ENCODE results near the gene USP34.
"Not testable (repeated sequence)": the region's sequence is repeated elsewhere in the genome, so short reads cannot be mapped to it uniquely, and the experiment has no call there.

The USP34 gene

GRCh38 chr2:61463769-61464475, 7.0 kb downstream of the USP34 start:
- DNase-seq, result no peak

- no peak for DNase-seq
Measured at GRCh38 chr2:61461404-61461803, 9.5 kb downstream of the USP34 start.

DNA sequence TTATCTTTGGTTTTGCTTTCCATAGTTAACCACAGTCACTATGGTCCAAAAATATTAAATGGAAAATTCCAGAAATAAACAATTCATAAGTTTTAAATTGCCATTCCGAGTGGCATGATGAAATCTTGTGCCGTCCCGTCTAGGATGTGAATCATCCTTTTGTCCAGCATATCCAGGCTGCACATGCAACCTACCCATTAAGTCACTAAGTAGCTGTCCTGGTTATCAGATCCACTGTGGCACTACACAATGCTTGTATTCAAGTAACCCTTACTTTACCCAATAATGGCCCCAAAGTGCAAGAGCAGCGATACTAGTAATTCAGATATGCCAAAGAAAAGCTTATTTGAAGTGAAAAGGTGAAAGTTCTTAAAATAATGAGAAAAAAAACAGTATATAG, 10.7 kb downstream of the USP34 start:
- DNase-seq, result no peak

DNA sequence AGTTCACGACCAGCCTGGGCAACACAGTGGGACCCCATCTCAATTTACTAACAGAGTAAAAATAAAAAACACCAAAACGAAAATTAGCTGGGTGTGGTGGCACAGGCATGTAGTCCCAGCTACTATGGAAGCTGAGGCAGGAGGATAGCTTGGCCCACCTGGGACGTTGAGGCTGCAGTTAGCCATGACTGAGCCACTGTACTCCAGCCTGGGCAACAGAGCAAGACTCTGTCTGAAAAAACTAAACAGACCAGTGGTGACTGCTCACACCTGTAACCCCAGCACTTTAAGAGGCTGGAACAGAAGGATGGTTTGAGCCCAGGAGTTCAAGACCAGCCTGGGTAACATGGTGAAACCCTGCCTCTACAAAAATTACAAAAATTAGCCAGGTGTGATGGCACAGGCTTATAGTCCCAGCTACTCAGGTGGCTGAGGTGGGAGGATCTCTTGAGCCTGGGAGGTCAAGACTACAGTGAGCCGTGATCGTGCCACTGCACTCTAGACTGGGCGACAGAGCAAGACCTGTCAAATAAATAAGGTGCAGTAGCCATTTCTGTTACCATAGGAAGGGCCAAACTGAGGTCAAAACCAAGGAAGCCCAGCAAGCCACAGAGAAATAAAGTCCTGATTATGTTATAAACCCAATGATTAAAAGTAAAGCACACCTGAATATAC, 14.0 kb downstream of the USP34 start:
- DNase-seq, result no peak

- no peak for DNase-seq
Measured at GRCh38 chr2:61456070-61456745, 14.7 kb downstream of the USP34 start.

DNA sequence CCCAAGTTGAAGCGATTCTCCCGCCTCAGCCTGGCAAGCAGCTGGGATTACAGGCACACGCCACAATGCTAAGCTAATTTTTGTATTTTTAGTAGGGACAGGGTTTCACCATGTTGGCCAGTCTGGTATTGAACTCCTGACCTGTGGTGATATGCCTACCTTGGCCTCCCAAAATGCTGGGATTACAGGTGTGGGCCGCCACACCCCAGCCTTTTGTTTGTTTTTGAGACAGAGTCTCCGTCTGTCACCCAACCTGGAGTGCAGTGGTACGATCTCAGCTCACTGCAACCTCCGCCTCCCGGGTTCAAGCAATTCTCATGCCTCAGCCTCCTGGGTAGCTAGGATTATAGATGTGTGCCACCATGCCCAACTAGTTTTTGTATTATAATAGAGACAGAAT, 15.9 kb downstream of the USP34 start:
- DNase-seq, result not testable (repeated sequence)

DNA sequence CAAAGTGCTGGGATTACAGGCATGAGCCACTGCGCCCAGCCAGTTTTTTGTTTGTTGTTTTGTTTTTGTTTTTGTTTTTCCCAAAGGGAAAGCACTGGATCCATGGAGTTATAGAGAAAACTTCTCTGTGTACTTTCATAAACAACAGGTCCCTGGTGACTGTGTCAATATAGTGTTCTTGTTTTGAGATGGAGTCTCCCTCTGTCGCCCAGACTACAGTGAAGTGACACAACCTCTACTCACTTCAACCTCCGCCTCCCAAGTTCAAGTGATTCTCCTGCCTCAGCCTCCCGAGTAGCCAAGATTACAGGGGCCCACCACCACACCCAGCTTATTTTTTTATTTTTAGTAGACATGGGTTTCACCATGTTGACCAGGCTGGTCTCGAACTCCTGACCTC, 16.5 kb downstream of the USP34 start:
- DNase-seq, result no peak

DNA sequence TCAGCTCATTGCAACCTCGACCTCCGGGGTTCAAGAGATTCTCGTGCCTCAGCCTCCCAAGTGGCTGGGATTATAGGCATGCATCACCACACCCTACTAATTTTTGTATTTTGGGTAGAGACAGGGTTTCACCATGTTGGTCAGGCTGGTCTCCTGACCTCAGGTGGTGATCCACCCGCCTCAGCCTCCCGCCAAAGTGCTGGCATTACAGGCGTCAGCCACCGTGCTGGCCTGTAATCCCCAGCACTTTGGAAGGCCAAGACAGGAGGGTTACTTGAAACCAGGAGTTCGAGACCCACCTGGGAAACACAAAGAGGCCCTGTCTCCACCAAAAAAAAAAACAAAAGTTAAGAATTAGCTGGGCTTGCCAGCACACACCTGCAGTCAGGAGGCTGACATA, 18.5 kb downstream of the USP34 start:
- DNase-seq, result no peak

GRCh38 chr2:61451178-61451577, 19.7 kb downstream of the USP34 start:
- no peak for DNase-seq

DNA sequence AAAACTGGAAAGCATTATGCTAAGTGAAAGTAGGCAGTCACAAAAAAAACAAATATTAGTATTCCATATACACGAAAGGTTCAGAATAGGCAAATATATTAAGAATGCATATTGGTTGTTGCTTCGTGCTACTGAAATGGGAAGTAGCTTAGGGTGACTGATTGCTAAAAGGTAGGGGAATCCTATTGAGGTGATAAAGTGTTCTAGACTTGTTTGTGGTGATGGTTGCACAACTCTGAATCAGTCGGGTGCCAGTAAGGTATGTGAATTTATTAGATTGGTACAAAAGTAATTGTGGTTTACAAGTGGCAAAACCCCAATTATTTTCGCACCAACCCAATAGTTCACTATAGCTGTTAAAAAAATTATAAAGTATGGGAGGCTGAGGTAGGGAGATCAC, 20.7 kb downstream of the USP34 start:
- no peak for DNase-seq

GRCh38 chr2:61448229-61448628, 22.7 kb downstream of the USP34 start:
- no peak for DNase-seq

GRCh38 chr2:61446971-61447370, 23.9 kb downstream of the USP34 start:
- DNase-seq, result not testable (repeated sequence)

DNA sequence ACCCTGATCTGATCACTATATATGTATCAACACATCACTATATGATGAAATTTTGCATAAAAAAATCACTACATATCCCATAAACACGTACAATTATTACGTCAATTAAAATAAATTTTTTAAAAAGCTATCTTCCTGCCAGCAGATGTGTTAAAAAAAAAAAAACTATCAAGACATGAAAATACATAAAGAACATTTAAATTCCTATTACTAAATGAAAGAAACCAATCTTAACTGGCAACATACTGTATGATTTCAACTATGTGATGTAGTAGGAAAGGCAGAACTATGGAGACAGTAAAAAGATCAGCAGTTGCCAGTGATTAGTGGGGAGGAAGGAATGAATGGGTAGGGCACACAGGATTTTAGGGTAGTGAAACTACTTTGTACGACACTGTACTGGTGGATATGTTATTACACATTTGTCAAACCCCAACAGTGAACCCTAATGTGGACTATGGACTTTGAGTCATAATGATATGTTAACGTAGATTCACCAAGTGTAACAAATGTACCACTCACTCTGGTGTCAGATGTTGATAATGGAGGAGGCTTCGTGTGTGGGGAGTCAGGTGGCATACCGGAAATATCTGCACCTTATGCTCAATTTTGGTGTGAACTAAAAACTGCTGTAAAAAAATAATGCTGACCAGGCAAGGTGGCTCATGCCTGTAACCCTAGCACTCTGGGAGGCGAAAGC, 27.4 kb downstream of the USP34 start:
- DNase-seq, result no peak

DNA sequence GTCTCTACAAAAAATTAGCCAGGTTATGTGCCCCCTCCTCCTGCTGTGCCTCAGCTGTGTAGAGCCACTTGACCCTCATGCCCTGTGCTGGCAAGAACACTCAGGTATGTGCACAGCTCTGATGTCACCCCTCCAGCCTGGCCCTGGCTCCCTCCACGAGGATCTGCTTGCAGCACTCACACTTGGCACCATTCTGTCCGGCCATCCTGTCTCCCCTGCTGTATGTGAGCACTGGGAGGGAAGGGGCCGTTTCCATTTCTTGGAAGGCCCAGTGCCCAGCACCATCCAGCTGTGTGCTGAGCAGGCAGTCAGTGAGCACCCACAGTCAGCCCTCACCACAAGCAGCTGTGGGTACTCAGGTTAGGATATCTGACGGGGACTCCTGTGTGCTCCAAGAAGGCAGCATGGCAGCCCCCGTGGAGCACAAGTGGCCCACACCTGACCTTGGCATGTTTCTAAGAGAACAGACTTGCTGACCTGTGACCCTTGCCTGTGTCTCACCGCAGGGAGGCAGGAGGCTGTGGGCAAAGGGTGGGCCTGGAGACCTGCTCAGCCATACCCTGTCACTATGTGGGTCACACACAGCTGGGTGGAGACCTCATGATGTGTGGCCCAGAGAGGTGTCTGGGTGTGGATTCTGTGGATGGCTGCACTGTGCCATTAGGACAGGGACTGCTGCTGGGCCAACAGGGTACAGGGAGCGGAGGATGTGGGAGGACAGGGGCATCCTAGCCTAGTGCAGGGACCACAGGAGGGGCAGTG, 31.5 kb downstream of the USP34 start:
- no peak for DNase-seq

GRCh38 chr2:61438670-61439069, 32.2 kb downstream of the USP34 start:
- DNase-seq, result no peak

- no peak for DNase-seq
Measured at GRCh38 chr2:61437170-61437569, 33.7 kb downstream of the USP34 start.

GRCh38 chr2:61436092-61436491, 34.8 kb downstream of the USP34 start:
- DNase-seq, result no peak

DNA sequence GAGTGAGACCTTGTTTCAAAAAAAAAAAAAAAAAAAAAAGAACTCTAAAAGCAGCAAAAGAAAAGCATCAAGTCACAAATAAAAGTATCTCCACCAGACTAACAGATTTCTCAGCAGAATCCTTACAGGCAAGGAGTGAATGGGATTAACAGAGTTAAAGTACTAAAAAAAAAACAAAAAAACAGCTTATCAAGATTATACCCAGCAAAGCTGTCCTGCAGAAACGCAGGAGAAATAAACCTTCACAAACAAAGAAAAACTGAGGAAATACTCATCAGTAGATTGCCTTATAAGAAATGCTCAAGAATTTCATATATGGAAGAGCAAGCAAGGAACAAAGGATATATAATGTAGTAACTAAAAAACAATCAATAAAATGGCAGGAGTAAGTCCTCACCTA, 35.6 kb downstream of the USP34 start:
- no peak for DNase-seq

GRCh38 chr2:61434314-61434713, 36.6 kb downstream of the USP34 start:
- no peak for DNase-seq

DNA sequence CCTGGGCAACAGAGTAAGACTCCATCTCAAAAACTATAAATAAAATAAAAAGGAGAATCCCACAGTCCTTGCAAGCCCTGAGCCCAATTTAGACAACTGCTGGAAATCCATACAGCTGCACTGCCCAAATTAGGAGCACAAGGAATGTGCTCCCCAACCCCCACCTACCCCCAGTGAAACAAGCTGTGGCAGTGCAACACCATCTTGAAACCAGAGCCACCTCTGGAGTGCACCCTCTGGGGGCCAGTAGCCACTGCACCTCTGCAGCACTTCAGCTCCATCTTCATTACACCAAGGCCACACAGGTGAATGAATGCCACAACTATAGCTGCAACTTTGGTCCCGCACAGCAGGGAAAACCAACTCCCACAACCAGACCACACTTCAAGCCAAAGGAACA, 37.3 kb downstream of the USP34 start:
- DNase-seq, result no peak

GRCh38 chr2:61432990-61433389, 37.9 kb downstream of the USP34 start:
- no peak for DNase-seq

DNA sequence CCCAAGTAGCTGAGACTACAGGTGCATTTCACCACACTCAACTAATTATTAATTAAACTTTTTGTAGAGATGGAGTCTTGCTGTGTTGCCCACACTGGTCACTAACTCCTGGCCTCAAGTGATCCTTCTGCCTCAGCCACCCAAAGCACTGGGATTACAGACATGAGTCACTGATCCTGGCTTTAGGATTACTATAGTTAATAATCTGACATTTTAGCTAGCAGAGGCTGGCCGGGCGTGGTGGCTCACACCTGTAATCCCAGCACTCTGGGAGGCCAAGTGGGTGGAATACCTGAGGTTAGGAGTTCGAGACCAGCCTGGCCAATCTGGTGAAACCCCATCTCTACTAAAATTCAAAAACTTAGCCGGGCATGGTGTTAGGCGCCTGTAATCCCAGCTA, 39.5 kb downstream of the USP34 start:
- DNase-seq, result no peak

All from activated CD4-positive, alpha-beta T cell treated with anti-CD3 and anti-CD28 coated beads, Interleukin-2, amount 50 U/mL, for 1 hour (primary cell).